ENCODE data around the gene FGF5. TPM values are rescaled to one million over a fixed set of nuclear protein-coding genes. Genes with fewer than 3 reads are reported as not detected.

Gene FGF5, protein sequence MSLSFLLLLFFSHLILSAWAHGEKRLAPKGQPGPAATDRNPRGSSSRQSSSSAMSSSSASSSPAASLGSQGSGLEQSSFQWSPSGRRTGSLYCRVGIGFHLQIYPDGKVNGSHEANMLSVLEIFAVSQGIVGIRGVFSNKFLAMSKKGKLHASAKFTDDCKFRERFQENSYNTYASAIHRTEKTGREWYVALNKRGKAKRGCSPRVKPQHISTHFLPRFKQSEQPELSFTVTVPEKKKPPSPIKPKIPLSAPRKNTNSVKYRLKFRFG
- 1 to 10 TPM in 1 of 2 donors, under 1 TPM in 1; 0.30 to 1.5 TPM for total RNA-seq

GRCh38 chr4:80266253-80266901 lies at the start of gene FGF5:
Gene FGF5 (plus strand): TSS chr4:80266664. CDS start chr4:80266825, 161 bp downstream.
- Histone ChIP-seq H3K27me3 (peaks cover 51% of the 10 kb centered on the region), H3K9me3 (no peaks in the 10 kb centered on the region), H3K27ac (no peak within 1 kb of the TSS), H3K9ac (ENCODE audit: low read depth in 2 of 2, low read length in 2 of 2) (no peak within 1 kb of the TSS), H3K4me1 (no peaks in the 10 kb centered on the region), H3K4me3 (peak within 1 kb of the TSS; percentile 31), H3K36me3 (no peaks in the 10 kb centered on the region)
- DNase-seq: no peak
- no peak for TF ChIP-seq CTCF (IDR thresholded peaks at IDR 0.05)
- intact Hi-C loops (cut with DNase I): no loop called here

- Histone ChIP-seq H3K9me3 (no peaks in the 10 kb centered on the region), H3K9ac (ENCODE audit: low read depth in 2 of 2, low read length in 2 of 2) (no peak overlapping the region), H3K4me3 (no peak overlapping the region), H3K36me3 (no peaks in the 10 kb centered on the region), H3K4me1 (no peaks in the 10 kb centered on the region), H3K27me3 (peaks cover 8% of the 10 kb centered on the region), H3K27ac (no peak overlapping the region)
- no peak for TF ChIP-seq CTCF (IDR thresholded peaks at IDR 0.05)
- DNase-seq: no peak
- intact Hi-C loops (cut with DNase I): loop anchor here (10.0 kb wide), 1 partner anchor 1175 kb away; no protein-coding TSS in a partner anchor
Observed at GRCh38 chr4:80219301-80220025, 47.0 kb upstream of the FGF5 start.

DNA sequence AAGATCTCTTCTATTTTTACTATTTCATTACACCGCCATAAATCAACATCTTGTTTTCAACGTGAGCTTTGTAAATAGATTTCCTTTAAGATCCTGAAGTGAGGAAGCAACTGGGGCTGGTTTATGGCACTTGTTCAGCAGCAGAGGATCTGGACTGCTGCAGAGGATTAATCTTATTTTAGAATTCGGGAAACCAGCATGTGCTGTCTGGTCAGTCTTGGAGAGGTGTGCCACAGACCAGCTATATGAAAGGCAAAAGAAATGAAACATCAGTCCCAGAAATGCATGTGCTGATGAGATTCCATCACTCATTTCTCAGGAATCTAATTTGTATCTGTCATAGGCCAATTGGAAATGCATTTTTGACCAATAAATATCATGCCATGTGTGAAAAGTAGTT lies 45.8 kb upstream of the FGF5 start:
- Histone ChIP-seq H3K27ac (no peak overlapping the region), H3K4me3 (no peak overlapping the region), H3K4me1 (no peaks in the 10 kb centered on the region), H3K9ac (ENCODE audit: low read depth in 2 of 2, low read length in 2 of 2) (no peak overlapping the region), H3K27me3 (peaks cover 8% of the 10 kb centered on the region), H3K36me3 (no peaks in the 10 kb centered on the region), H3K9me3 (no peaks in the 10 kb centered on the region)
- intact Hi-C loops (cut with DNase I): no loop called here
- no peak for TF ChIP-seq CTCF (IDR thresholded peaks at IDR 0.05)
- DNase-seq: no peak

DNA sequence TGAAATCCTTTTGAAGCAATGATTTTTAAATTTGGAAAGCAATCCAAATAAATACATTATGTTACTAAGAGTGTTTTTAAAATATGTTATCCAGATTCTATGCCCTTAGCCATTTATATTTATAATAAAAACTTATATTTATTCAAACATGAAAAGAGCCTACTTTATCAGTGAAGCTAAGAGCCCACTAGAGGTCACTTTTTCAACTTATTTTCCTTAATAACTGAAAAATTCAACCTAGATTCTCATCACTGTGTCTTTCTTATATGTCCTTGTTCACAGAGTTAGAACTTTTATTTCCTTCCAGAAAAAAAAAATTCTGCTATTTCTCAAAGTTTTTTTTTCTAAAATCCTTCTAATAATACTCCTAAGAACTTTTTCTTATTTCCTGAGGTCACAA lies 45.3 kb upstream of the FGF5 start:
- no peak for DNase-seq
- Histone ChIP-seq H3K27me3 (peaks cover 8% of the 10 kb centered on the region), H3K36me3 (no peaks in the 10 kb centered on the region), H3K27ac (no peak overlapping the region), H3K4me1 (no peaks in the 10 kb centered on the region), H3K9me3 (no peaks in the 10 kb centered on the region), H3K9ac (ENCODE audit: low read depth in 2 of 2, low read length in 2 of 2) (no peak overlapping the region), H3K4me3 (no peak overlapping the region)
- intact Hi-C loops (cut with DNase I): no loop called here
- TF ChIP-seq CTCF (IDR thresholded peaks at IDR 0.05): no peak

DNA sequence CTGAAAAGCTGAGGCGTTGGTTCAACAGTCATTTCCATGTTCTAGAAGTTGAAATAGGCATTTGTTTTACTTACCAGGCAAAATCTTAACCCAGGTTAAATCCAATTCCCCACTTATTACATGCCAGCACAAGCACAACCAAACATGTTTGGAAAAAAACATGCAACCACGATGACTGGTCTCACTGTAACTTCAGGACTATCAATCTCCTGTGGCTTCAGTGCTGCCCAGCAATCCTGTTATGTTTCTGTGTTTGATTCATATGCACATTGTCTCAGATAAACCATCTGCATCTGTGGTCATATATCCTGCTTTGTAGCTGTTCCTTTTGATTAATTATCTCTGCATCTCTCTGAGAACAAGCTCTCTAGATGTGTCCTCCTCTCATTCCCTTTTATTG lies 40.9 kb upstream of the FGF5 start:
- DNase-seq: no peak
- no peaks in the 10 kb centered on the region for H3K36me3 ChIP-seq
- no peaks in the 10 kb centered on the region for H3K4me1 ChIP-seq
- no peaks in the 10 kb centered on the region for H3K27me3 ChIP-seq
- TF ChIP-seq CTCF (IDR thresholded peaks at IDR 0.05): no peak
- intact Hi-C loops (cut with DNase I): no loop called here
- no peaks in the 10 kb centered on the region for H3K9me3 ChIP-seq
- H3K9ac ChIP-seq (ENCODE audit: low read depth in 2 of 2, low read length in 2 of 2): no peak overlapping the region
- no peak overlapping the region for H3K4me3 ChIP-seq
- H3K27ac ChIP-seq: no peak overlapping the region
